ENCODE measurements around the gene IFI27.
"Not testable (repeated sequence)": the region's sequence is repeated elsewhere in the genome, so short reads cannot be mapped to it uniquely, and the experiment has no call there.

IFI27 gene

GRCh38 chr14:94126800-94127199, 16.3 kb downstream of the IFI27 start:
- no peak for DNase-seq

DNA sequence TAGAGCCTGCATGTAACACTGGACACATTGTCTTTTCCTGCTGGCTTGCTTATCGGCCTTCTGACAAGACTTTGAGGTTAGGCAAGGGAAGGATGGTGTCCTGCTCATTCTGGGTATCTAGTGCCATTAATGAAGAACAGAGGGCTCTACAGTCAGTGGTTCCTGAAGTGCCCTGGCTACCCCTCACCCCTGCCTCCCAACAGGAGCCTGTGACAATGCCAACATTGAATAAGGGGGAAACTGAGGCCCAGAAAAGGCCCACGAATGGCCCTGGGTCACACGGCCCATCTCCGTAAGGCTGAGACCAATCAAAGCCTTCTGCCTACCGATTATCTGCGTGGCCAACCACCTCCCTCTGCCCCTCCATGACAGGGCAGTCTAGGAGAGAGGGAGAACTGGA, 16.8 kb downstream of the IFI27 start:
- no peak for DNase-seq

DNA sequence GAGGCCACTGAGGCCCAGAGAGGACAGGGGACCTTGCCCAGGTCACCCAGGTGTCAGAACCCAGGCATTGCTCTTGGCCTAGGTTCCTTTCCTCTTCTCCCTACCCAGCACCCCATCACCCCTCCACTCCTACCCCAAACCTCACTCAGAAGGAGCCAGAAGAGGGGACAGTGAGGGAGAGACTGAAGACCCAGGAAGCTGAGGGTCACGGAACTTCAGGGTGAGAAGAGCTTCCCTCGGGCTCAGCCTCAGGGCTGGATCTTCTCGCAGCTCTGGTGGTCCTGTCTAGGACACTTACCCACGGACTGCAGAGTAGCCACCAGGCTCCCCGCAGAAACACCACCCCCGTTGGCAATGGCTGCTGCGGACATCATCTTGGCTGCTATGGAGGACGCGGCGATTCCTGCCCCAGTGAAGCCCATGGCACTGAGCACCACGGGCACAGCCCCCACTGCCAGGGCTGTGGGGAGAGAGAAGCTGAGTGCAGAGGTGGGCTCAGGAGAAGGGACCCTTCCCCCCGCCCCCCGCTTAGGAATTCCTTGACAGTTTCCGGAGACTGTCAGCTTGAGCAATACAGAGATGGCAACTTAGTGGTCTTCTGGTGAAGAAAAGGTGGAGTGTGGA, 17.8 kb downstream of the IFI27 start:
- no peak for DNase-seq

GRCh38 chr14:94129111-94129757, 18.7 kb downstream of the IFI27 start, which contains the start of gene IFI27L2:
TSS of gene IFI27L2 (minus strand) at chr14:94129604. CDS start at chr14:94129564, 40 bp downstream.
- DNase-seq, result peak; percentile 75

- DNase-seq, result peak; percentile 36
Measured at GRCh38 chr14:94129758-94130414, 19.4 kb downstream of the IFI27 start.

- peak; percentile 82 for DNase-seq
Measured at GRCh38 chr14:94132285-94132887, 21.9 kb downstream of the IFI27 start.

- DNase-seq, result no peak
Measured at GRCh38 chr14:94135476-94135875, 24.9 kb downstream of the IFI27 start.

DNA sequence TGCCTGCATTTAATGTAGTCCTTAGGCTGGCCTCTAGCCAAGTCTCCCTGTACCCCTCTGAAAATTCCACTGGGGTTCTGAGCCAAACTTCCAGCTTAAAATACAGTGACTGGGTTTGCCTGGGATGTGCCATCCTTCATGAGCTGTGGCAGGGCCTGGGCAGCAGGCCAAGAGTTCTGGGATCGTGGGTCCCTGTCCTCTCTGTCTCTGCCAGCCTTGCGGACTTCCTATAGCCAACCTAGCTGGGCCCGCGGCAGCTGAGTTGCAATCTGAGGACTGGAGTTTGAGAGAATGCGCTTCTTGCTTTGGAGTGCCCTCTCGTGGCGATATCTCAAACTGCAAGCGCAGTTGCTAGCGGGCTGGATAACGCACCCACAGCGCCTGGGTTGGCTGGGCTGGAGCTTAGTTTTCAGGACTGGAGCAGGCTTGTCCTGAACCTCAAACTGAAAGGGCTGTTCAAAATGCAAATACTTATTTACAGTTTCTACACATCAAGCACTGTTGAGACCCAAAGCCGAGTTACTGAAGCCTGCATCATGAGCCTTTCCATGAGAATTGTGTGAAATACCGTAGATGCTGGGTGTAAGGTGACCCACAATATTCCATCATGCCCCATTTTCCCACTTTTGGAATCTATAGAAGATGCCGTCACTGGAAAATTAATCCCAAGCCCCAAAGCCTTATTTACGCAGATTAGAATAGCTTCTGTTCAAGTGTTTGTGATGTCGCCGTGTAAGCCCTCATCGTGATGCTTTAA, 26.2 kb downstream of the IFI27 start:
- DNase-seq, result peak; percentile 86

- no peak for DNase-seq
Measured at GRCh38 chr14:94138251-94138650, 27.7 kb downstream of the IFI27 start.

GRCh38 chr14:94139006-94139405, 28.5 kb downstream of the IFI27 start:
- no peak for DNase-seq

- DNase-seq, result no peak
Measured at GRCh38 chr14:94139421-94139820, 28.9 kb downstream of the IFI27 start.

- DNase-seq, result no peak
Measured at GRCh38 chr14:94142247-94142646, 31.7 kb downstream of the IFI27 start.

DNA sequence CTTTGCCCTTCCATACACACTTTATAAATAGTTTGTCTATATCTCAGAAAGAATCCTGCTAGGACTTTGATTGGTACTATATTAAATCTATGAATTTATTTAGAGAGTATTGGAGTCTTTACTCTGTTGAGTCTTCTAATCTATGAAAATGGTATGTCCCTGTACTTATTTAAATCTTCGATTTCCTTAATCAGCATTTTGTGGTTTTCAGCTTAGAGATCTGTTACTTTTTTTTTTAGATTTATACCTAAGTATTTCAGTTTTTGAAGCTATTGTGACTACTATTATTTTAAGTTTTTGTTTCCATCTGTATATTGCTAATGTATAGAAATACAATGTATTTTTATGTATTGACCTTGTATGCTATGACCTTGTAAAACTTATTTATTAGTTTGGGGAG, 32.3 kb downstream of the IFI27 start:
- DNase-seq, result no peak

DNA sequence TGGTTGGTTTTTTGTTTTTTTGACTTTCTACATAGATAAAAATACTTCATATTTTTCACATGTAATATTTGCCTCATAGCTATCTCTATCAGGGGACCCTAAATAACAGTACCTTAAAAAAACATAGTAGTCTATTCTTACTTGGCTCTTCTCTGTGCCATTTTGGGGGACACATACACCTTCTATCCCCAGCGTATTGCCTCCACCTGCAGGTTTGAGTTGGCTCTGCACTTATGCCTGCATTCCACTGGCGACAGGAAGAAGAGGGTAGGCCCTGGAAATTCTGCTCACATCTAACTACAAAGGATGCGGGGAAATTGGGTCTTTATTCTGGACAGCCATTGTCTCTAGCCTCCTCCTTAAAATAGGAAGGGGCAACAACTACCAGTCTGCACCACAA, 32.7 kb downstream of the IFI27 start:
- DNase-seq, result no peak

DNA sequence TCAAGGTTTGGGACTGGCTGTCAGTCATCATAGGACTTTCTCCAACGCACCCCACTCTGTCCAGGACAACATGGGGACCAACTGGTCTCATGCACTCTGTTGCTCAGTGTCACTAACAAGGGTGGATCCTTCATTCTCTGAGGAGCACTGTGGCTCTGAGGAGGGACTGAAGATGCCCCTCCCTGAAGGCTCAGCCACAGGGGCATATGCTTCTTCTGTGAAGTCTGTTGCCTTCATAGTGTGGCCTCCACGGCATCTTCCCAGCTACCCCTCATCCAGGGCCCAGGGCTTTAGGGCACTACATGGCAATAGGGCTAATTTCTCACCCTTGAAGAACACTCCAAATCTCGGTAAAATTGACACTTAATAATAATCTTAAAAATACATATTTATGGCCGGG, 33.2 kb downstream of the IFI27 start:
- no peak for DNase-seq

DNA sequence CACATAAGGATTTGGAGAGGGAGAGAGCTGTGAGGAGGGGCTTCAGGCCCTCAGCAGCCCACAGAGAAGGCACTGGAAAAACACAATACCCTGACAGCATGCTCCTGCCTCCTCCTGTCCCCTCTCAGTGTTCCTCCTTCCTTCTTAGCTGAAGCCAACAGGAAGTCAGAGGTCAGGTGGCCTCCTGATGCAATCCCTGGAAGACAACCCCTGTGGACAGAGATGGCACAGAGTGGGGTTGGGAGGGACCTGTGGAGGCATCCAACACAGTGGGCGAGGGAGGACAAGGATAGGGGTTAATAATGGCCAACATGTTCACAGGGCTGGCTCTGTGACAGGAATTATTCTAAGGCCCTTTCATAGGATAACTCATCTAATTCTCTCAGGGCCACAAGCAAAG, 34.2 kb downstream of the IFI27 start:
- DNase-seq, result no peak

DNA sequence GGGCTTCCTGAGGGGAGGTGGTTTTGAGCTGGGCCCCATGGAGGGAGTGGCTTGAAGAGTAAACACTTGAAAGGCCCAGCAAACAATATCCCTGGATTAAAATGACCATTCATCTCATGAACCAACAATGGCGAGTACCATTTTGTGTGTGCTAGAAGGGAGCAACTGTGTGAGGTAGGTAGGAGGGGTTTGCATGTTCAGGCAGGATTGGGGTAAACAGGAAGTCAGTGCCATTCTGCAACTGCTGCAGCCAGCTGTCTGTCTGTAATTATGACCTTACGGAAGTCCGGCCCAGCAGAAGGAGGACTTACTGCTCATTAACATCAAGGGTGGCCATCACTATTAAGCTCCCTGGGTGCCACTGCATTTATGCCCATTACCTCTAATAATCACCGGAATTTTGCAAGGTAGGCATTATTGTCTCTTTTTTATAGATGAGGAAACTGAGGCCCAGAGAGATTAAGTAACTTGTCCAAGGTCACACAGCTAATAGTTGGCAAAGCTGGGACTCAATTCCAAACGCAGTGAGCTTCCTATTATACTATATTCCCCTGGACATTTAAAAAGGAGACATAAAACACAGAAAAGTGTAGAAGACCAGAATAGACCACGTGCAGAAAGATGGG, 35.5 kb downstream of the IFI27 start:
- DNase-seq, result no peak

- DNase-seq, result no peak
Measured at GRCh38 chr14:94152676-94153075, 42.1 kb downstream of the IFI27 start.

- DNase-seq, result no peak
Measured at GRCh38 chr14:94153750-94154342, 43.3 kb downstream of the IFI27 start.

GRCh38 chr14:94156143-94156542, 45.6 kb downstream of the IFI27 start:
- not testable (repeated sequence) for DNase-seq

DNA sequence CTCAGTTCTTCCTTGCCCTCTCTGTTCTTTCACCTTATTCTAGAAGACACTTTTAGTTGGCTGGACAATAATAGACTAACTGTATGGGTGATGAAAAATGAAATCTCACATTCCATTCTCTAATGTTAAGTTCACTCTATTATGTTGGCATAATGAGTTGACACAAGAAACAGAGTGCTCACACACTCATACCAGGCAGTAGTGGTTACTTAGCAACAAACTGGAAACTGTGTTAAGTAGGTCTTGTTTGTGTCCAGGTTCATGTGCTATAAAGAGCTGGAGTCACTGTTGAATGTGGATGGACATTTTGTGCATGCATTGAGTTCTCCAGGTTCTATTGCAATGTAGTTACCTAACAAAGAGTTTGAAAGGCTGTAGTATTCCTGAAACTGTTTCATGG, 46.7 kb downstream of the IFI27 start:
- no peak for DNase-seq

DNA sequence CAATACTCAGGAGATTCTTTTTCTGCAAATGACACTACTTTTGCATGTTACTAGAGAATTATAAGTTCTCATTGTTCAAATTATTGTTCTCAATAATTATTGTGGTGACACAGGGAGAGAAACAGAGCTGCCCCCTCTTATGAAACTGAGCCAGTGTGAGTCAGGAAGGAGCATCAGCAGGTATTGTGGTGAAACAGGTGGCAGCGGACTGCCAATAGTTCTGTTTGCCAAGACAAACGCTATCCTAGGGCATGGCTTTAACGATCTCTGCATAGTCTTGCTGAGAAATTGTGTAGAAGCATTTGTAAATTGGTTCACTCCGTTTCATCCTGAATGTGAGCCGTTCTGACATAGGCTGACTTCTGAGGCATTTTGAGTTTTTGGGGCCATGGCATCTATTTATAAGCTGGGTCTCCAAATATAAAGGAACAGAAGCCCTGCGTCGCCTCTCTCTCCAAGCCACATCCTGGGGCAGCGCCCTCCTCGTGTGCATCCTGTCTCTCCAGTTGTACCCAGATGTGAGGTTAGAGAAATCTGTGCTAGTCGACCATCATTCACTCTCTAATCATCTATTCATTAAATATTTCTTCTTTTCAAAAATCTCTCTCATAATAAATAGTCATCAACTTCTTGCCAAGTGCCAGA, 47.8 kb downstream of the IFI27 start:
- DNase-seq, result peak; percentile 47

All from CD4-positive, alpha-beta T cell treated with Interleukin-12 subunit alpha and Interleukin-12 subunit beta, for 1 hour (primary cell).